ENCODE data around the gene GPRIN3. TPM values are rescaled to one million over a fixed set of nuclear protein-coding genes. Genes with fewer than 3 reads are reported as not detected.

GPRIN3 gene
- total RNA-seq, 1 experiment from 2014 or later: 0.48 TPM

GRCh38 chr4:89249716-89250361 is 57.8 kb downstream of the GPRIN3 start:
- Histone ChIP-seq H3K4ac (ENCODE audit: low read depth, low read length) (no peak overlapping the region), H2AK5ac (ENCODE audit: insufficient read length, low read length) (no peak overlapping the region), H4K91ac (ENCODE audit: insufficient read length, low read depth, low read length) (no peak overlapping the region), H4K5ac (ENCODE audit: insufficient read length, low read depth, low read length) (no peak overlapping the region), H2BK20ac (ENCODE audit: low read depth, low read length, poor library complexity, severe bottlenecking) (no peak overlapping the region), H3K4me2 (ENCODE audit: insufficient read depth, insufficient read length, low read length) (no peak overlapping the region), H3K79me1 (ENCODE audit: insufficient read depth, low read depth, low read length, poor library complexity, severe bottlenecking) (no peaks in the 10 kb centered on the region), H4K20me1 (ENCODE audit: control insufficient read depth, insufficient read depth, insufficient read length) (no peaks in the 10 kb centered on the region), H2BK5ac (ENCODE audit: insufficient read length, low read length) (no peak overlapping the region), H3K23me2 (ENCODE audit: insufficient read length, low read depth, low read length, poor library complexity, severe bottlenecking) (no peaks in the 10 kb centered on the region), H3K27ac (ENCODE audit: insufficient read length, low read depth, low read length) (no peak overlapping the region), H3T11ph (ENCODE audit: low read length) (no peak overlapping the region), H3K14ac (ENCODE audit: insufficient read depth, low read length) (no peak overlapping the region), H2BK12ac (ENCODE audit: insufficient read length, low read depth, low read length) (no peak overlapping the region), H4K8ac (replicated peaks; ENCODE audit: insufficient read length, low read depth, low read length) (no peak overlapping the region), H3K56ac (ENCODE audit: insufficient read length, low read depth, low read length) (no peak overlapping the region), H2BK15ac (ENCODE audit: low read depth, low read length) (no peak overlapping the region), H3K27me3 (ENCODE audit: insufficient read depth, low read length) (no peaks in the 10 kb centered on the region), H3K79me2 (ENCODE audit: insufficient read depth, low read length) (no peaks in the 10 kb centered on the region), H3K9me3 (ENCODE audit: control insufficient read depth, low read depth, low read length) (no peaks in the 10 kb centered on the region), H2BK120ac (ENCODE audit: low read depth, low read length, poor library complexity, severe bottlenecking) (no peak overlapping the region), H3K4me1 (ENCODE audit: insufficient read depth, low read length) (no peaks in the 10 kb centered on the region), H3K18ac (ENCODE audit: insufficient read length, low read depth, low read length) (no peak overlapping the region), H3K23ac (ENCODE audit: insufficient read length, low read depth, low read length) (no peak overlapping the region), H2AFZ (ENCODE audit: low read length) (no peak overlapping the region), H3K9ac (ENCODE audit: extremely low read depth, insufficient read length, low read length) (no peak overlapping the region)
- Mint-ChIP-seq H3K36me3 (ENCODE audit: insufficient read depth in 1 of 3, low read depth in 3 of 3) (peaks cover 0 to 2% (median 0%) of the 10 kb centered on the region in 3 experiments; a peak in 1 of 7 replicates), H3K9me3 (no peaks in the 10 kb centered on the region), H3K4me1 (peaks cover 12% of the 10 kb centered on the region in 2 experiments), H3K4me3 (no peak overlapping the region), H3K27me3 (ENCODE audit: low read depth) (no peaks in the 10 kb centered on the region; the same call in none of the 2 replicates), H3K27ac (peak overlapping the region in 1 of 3 experiments; percentile 87; a peak in 3 of 7 replicates)
- no peak for TF ChIP-seq CTCF (conservative IDR thresholded peaks at IDR 0.05)
- WGBS (ENCODE audit: extremely low coverage, insufficient read length, low lambda C conversion rate): no CpG with 5 or more reads among the region's 13 CpGs
- DNase-seq: no peak

Measured in H9 (cell line).